ENCODE measurements around the gene GDPGP1. TPM values are rescaled to one million over a fixed set of nuclear protein-coding genes. Genes with fewer than 3 reads are reported as not detected.

Gene GDPGP1
- total and polyA plus RNA-seq, 10 of the 15 experiments (the other 5 are each of a cell fraction or from before 2014, with no cell fraction given): 0.68 to 8.9 (median 3.0) TPM

- RAD21 ChIA-PET (ENCODE audit: unreplicated experiment): interaction anchor here (0.8 to 2.1 kb wide), 6 partner anchors 10 to 55 kb away, joined by 4 to 8 read pairs (median 4); no protein-coding TSS in a partner anchor
- Histone ChIP-seq H4K20me1 (ENCODE audit: control insufficient read depth, insufficient read depth) (no peaks in the 10 kb centered on the region; the same call in 1 of the 2 replicates), H2AFZ (ENCODE audit: control insufficient read depth, low read depth, low read length) (no peak overlapping the region), H3K9ac (ENCODE audit: control insufficient read depth, insufficient read depth, low read length) (no peak overlapping the region), H3K27me3 (replicated peaks in 1 of 2; ENCODE audit: control insufficient read depth in 2 of 2, insufficient read depth in 2 of 2, low read length in 1 of 2) (no peaks in the 10 kb centered on the region), H3K27ac (ENCODE audit: control insufficient read depth, insufficient read depth) (no peak overlapping the region), H3K9me3 (replicated peaks; ENCODE audit: control insufficient read depth, insufficient read depth, low read length) (no peaks in the 10 kb centered on the region), H3K4me2 (ENCODE audit: control insufficient read depth, insufficient read depth) (no peak overlapping the region), H3K4me3 (no peak overlapping the region), H3K79me2 (ENCODE audit: control insufficient read depth, insufficient read depth, low read length) (no peaks in the 10 kb centered on the region; the same call in none of the 2 replicates), H3K4me1 (ENCODE audit: control insufficient read depth, insufficient read depth, low read length) (peaks cover 23% of the 10 kb centered on the region), H3K36me3 (ENCODE audit: control insufficient read depth in 2 of 2, insufficient read depth in 2 of 2, low read length in 1 of 2) (no peaks in the 10 kb centered on the region; a peak in 1 of 4 replicates)
- ATAC-seq (no peak), FAIRE-seq (no peak), DNase-seq (ENCODE audit: low read depth, low spot score) (no peak)
- no TSS peak for BruUV-seq (replicated peaks)
- POLR2A ChIA-PET: interaction anchor here (0.6 to 2.6 kb wide), 12 partner anchors 10 to 347 kb away, joined by 3 to 13 read pairs (median 4); partner anchors contain the start of gene SEMA4B
- WGBS (ENCODE audit: insufficient coverage, insufficient replicate concordance, low lambda C conversion rate, missing lambda C conversion rate): 54% methylated on average over 8 of the region's 8 CpGs
- TF ChIP-seq ZNF207 (IDR thresholded peaks at IDR 0.05; ENCODE audit: borderline replicate concordance) (no peak), SPI1 (IDR thresholded peaks at IDR 0.05; ENCODE audit: borderline replicate concordance, insufficient read depth, low read depth, low read length) (no peak), SREBF1 (IDR thresholded peaks at IDR 0.05; ENCODE audit: low read length) (no peak), RUNX3 (IDR thresholded peaks at IDR 0.05; ENCODE audit: low read length) (peak; percentile 63; the same call in 1 of the 2 replicates), CREB1 (IDR thresholded peaks at IDR 0.05; ENCODE audit: low read depth) (0 out of 2 replicates have a peak, but pooled peaks have one; percentile 20), HCFC1 (IDR thresholded peaks at IDR 0.05; ENCODE audit: low read length) (no peak)
- SMC1A ChIA-PET (ENCODE audit: uncharacterized antibody, unreplicated experiment): interaction anchor here (0.9 to 4.9 kb wide), 6 partner anchors 9 to 18 kb away, joined by 3 to 20 read pairs (median 5); partner anchors contain the start of gene SEMA4B
- intact Hi-C loops (cut with micrococcal nuclease; ENCODE audit: unreplicated experiment) (no loop called here), in situ Hi-C loops (cut with MboI) (loop anchor here (5.0 kb wide), 1 partner anchor 52 kb away; no protein-coding TSS in a partner anchor)
- CTCF ChIA-PET: interaction anchor here (0.6 to 2.0 kb wide), 8 partner anchors 23 to 718 kb away, joined by 3 to 8 read pairs (median 4); partner anchors contain the start of gene HDDC3
These were observed 19.3 kb upstream of the GDPGP1 start for GRCh38 chr15:90214553-90215196.
